DND-41 (cell line): ENCODE results near the gene SDF2L1.

Experiments used
- ATAC-seq: fragments of 200-7000 bp; cut with Tn5 transposase; 3 replicates; pipeline ENCODE4 v1.9.1; 2021; ENCODE audit warnings: low read depth; ENCODE audit not compliant: insufficient read depth
- DNase-seq: peaks from one replicate; pipeline ENCODE4 v3.0.0-alpha.2; 2020
- H2AFZ ChIP-seq: 2 replicates; pipeline ENCODE4 v1.6.0; 2012; ENCODE audit warnings: low read depth, low read length
- H3K27ac ChIP-seq: 2 replicates; pipeline ENCODE4 v1.5.1; 2012; ENCODE audit warnings: low read length, inconsistent platforms
- H3K27me3 ChIP-seq: fragments of 200-600 bp; sonication (generic); 2 replicates; pipeline ENCODE4 v1.6.0; 2012; ENCODE audit warnings: low read length, mild to moderate bottlenecking, inconsistent platforms; ENCODE audit not compliant: insufficient read depth, poor library complexity
- H3K36me3 ChIP-seq: 2 replicates; pipeline ENCODE4 v1.5.1; 2012; ENCODE audit warnings: low read length, inconsistent platforms; ENCODE audit not compliant: insufficient read depth
- H3K4me1 ChIP-seq: 2 replicates; pipeline ENCODE4 v1.5.1; 2012; ENCODE audit warnings: mild to moderate bottlenecking, low read length; ENCODE audit not compliant: insufficient read depth
- H3K4me2 ChIP-seq: 2 replicates; pipeline ENCODE4 v1.6.0; 2012; ENCODE audit warnings: mild to moderate bottlenecking, moderate library complexity, low read length, inconsistent platforms; ENCODE audit not compliant: insufficient read depth
- H3K4me3 ChIP-seq, 2 experiments: fragments of 200-600 bp in 1 of 2; shearing (Covaris generic) in 1 of 2; 2 replicates each; pipeline ENCODE4 v1.5.1; 2012 to 2016; ENCODE audit warnings: inconsistent platforms in 2 of 2, low read length in 2 of 2, mild to moderate bottlenecking in 2 of 2, low read depth in 1 of 2, moderate library complexity in 1 of 2
- H3K79me2 ChIP-seq: 2 replicates; pipeline ENCODE4 v1.6.0; 2012; ENCODE audit warnings: low read length, inconsistent platforms; ENCODE audit not compliant: insufficient read depth
- H3K9ac ChIP-seq: 2 replicates; pipeline ENCODE4 v1.6.0; 2012; ENCODE audit warnings: low read depth, mild to moderate bottlenecking, inconsistent platforms, low read length, moderate library complexity
- H3K9me3 ChIP-seq: 2 replicates; pipeline ENCODE4 v1.5.1; 2012; ENCODE audit warnings: low read length, moderate library complexity, mild to moderate bottlenecking, inconsistent platforms; ENCODE audit not compliant: insufficient read depth, severe bottlenecking
- H4K20me1 ChIP-seq: 2 replicates; pipeline ENCODE4 v1.6.0; 2012; ENCODE audit warnings: low read length; ENCODE audit not compliant: insufficient read depth
- EZH2 ChIP-seq: IDR thresholded peaks from 3 replicates; pipeline ENCODE4 v1.6.1; 2012; ENCODE audit warnings: borderline replicate concordance, low read depth, mild to moderate bottlenecking, moderate library complexity, low read length, inconsistent platforms; ENCODE audit not compliant: severe bottlenecking
- TF ChIP-seq, protein P1 (sequence below): IDR thresholded peaks from 2 replicates; pipeline ENCODE4 v1.5.1; 2012; ENCODE audit warnings: borderline replicate concordance, low read length, moderate library complexity, mild to moderate bottlenecking; ENCODE audit not compliant: poor library complexity, severe bottlenecking; ENCODE audit errors: extremely low read depth

Gene SDF2L1

DNA sequence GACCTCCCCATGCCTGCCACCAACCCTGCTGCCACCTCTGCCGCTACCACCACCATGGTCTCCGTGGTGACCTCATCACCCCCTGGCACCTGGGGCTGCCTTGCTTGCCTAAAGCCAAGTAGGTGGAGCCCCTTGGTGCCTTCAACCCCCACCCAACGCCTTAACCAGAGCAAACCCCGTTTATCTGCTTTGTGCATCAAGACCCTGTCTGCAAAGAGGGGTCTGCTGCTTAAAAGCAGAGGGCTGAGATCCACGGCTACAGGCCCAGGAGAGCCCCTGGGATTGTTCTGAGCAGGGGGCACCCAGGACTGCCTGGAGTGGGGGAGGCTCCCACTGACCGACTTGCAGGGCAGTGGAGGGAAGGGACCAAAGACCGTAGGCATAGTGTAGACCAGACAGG, 18.8 kb downstream of the SDF2L1 start:
- no peak overlapping the region for H3K4me2 ChIP-seq
- peaks cover 14% of the 10 kb centered on the region for H3K79me2 ChIP-seq
- ATAC-seq (no peak), DNase-seq (no peak)
- H2AFZ ChIP-seq = no peak overlapping the region
- H3K27me3 ChIP-seq = no peaks in the 10 kb centered on the region
- no peak overlapping the region for H3K4me3 ChIP-seq
- peaks cover 36% of the 10 kb centered on the region for H3K4me1 ChIP-seq
- no peaks in the 10 kb centered on the region for H3K36me3 ChIP-seq
- no peak for TF ChIP-seq EZH2
- TF ChIP-seq, protein P1, sequence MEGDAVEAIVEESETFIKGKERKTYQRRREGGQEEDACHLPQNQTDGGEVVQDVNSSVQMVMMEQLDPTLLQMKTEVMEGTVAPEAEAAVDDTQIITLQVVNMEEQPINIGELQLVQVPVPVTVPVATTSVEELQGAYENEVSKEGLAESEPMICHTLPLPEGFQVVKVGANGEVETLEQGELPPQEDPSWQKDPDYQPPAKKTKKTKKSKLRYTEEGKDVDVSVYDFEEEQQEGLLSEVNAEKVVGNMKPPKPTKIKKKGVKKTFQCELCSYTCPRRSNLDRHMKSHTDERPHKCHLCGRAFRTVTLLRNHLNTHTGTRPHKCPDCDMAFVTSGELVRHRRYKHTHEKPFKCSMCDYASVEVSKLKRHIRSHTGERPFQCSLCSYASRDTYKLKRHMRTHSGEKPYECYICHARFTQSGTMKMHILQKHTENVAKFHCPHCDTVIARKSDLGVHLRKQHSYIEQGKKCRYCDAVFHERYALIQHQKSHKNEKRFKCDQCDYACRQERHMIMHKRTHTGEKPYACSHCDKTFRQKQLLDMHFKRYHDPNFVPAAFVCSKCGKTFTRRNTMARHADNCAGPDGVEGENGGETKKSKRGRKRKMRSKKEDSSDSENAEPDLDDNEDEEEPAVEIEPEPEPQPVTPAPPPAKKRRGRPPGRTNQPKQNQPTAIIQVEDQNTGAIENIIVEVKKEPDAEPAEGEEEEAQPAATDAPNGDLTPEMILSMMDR = no peak
- no peaks in the 10 kb centered on the region for H4K20me1 ChIP-seq
- no peaks in the 10 kb centered on the region for H3K9me3 ChIP-seq
- no peak overlapping the region for H3K9ac ChIP-seq
- no peak overlapping the region for H3K27ac ChIP-seq

DNA sequence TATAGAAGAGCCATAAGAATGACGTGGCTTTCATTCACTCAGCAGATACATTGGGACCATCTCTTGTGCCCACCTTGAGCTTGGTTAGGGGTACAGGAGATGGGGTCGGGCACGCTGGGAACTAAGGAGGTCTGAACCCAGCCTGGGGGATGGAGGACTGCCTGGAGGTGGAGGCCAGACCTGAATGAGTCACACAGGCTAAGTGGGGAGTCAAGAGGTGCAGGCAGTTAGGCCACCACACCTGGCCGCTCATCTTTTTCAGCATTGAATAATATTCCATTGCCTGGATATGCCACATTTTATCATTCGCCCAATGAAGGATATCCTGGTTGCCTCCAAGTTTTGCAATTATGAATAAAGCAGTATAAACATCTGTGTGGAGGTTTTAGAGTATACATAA, 19.9 kb downstream of the SDF2L1 start:
- H3K4me3 ChIP-seq = no peak overlapping the region
- H3K4me2 ChIP-seq = no peak overlapping the region
- no peak overlapping the region for H3K9ac ChIP-seq
- DNase-seq = no peak
- peaks cover 4% of the 10 kb centered on the region; the same call in 1 of the 2 replicates for H3K36me3 ChIP-seq
- no peak overlapping the region for H3K27ac ChIP-seq
- no peaks in the 10 kb centered on the region for H4K20me1 ChIP-seq
- peaks cover 30% of the 10 kb centered on the region for H3K4me1 ChIP-seq
- no peak for ATAC-seq
- no peaks in the 10 kb centered on the region for H3K27me3 ChIP-seq
- H3K9me3 ChIP-seq = no peaks in the 10 kb centered on the region
- H2AFZ ChIP-seq = no peak overlapping the region
- TF ChIP-seq EZH2 = no peak
- TF ChIP-seq, protein P1 = no peak
- H3K79me2 ChIP-seq = peaks cover 21% of the 10 kb centered on the region

DNA sequence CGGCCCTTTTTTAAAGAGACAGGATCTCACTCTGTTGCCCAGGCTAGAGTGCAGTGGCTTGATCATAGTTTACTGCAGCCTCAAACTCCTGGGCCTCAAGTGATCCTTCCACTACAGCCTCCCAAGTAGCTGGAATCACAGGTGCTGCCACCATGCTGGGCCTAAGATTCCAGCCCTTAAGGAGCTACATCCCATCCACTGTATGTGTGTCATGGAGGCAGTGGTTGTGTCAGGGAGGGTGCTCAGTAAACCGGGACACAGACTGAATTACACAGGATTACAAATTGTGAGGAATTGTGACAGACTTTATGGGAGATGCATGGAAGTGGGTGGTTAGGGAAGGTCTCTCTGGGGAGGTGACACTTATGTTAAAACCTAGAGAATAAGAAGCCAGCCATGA, 21.6 kb downstream of the SDF2L1 start:
- no peaks in the 10 kb centered on the region for H3K9me3 ChIP-seq
- DNase-seq = no peak
- peaks cover 4% of the 10 kb centered on the region for H3K36me3 ChIP-seq
- no peaks in the 10 kb centered on the region for H4K20me1 ChIP-seq
- no peaks in the 10 kb centered on the region for H3K27me3 ChIP-seq
- no peak overlapping the region for H3K4me3 ChIP-seq
- no peak overlapping the region for H2AFZ ChIP-seq
- H3K9ac ChIP-seq = no peak overlapping the region
- peaks cover 25% of the 10 kb centered on the region for H3K4me1 ChIP-seq
- ATAC-seq = no peak
- no peak overlapping the region for H3K27ac ChIP-seq
- H3K79me2 ChIP-seq = peaks cover 29% of the 10 kb centered on the region
- TF ChIP-seq, protein P1 = no peak
- no peak for TF ChIP-seq EZH2
- no peak overlapping the region for H3K4me2 ChIP-seq
